Measurements from ENCODE around the gene NSFL1C.

The NSFL1C gene

GRCh38 chr20:1442304-1442703 is 24.3 kb downstream of the NSFL1C start:
- DNase-seq (ENCODE audit: low spot score) = no peak
- no peak for TF ChIP-seq CTCF (conservative IDR thresholded peaks at IDR 0.05; ENCODE audit: low read depth)
- H3K27ac ChIP-seq = no peak overlapping the region
- ChIA-PET CTCF (no interaction called here), POLR2A (ENCODE audit: low non-redundant PET) (no interaction called here)

- no peak for TF ChIP-seq CTCF (conservative IDR thresholded peaks at IDR 0.05; ENCODE audit: low read depth)
- DNase-seq (ENCODE audit: low spot score) = no peak
- CTCF ChIA-PET = interaction anchor here (1.7 kb wide), 1 partner anchor 63 kb away, joined by 5 read pairs; no protein-coding TSS in a partner anchor
- POLR2A ChIA-PET (ENCODE audit: low non-redundant PET) = interaction anchor here (1.2 kb wide), 1 partner anchor 10 kb away, joined by 4 read pairs; no protein-coding TSS in a partner anchor
- H3K27ac ChIP-seq = no peak overlapping the region
These were observed 25.5 kb downstream of the NSFL1C start for GRCh38 chr20:1441133-1441532.

- H3K27ac ChIP-seq = no peak overlapping the region
- POLR2A ChIA-PET (ENCODE audit: low non-redundant PET) = no interaction called here
- no peak for DNase-seq (ENCODE audit: low spot score)
- no peak for TF ChIP-seq CTCF (conservative IDR thresholded peaks at IDR 0.05; ENCODE audit: low read depth)
- CTCF ChIA-PET = interaction anchor here (1.7 kb wide), 1 partner anchor 64 kb away, joined by 5 read pairs; no protein-coding TSS in a partner anchor
These were observed 26.6 kb downstream of the NSFL1C start for GRCh38 chr20:1440024-1440423.

GRCh38 chr20:1438361-1438760 is 28.3 kb downstream of the NSFL1C start:
- no peak overlapping the region for H3K27ac ChIP-seq
- ChIA-PET POLR2A (ENCODE audit: low non-redundant PET) (no interaction called here), CTCF (interaction anchor here (0.5 to 1.5 kb wide), 4 partner anchors 65 to 315 kb away, joined by 3 to 6 read pairs (median 4); no protein-coding TSS in a partner anchor)
- DNase-seq (ENCODE audit: low spot score) = no peak
- no peak for TF ChIP-seq CTCF (conservative IDR thresholded peaks at IDR 0.05; ENCODE audit: low read depth)

- CTCF ChIA-PET = interaction anchor here (0.6 to 2.2 kb wide), 9 partner anchors 10 to 615 kb away, joined by 3 to 13 read pairs (median 3); no protein-coding TSS in a partner anchor
- POLR2A ChIA-PET (ENCODE audit: low non-redundant PET) = no interaction called here
- DNase-seq (ENCODE audit: low spot score) = peak; percentile 76
- no peak overlapping the region for H3K27ac ChIP-seq
- TF ChIP-seq CTCF (conservative IDR thresholded peaks at IDR 0.05; ENCODE audit: low read depth) = peak; percentile 96
These were observed 29.3 kb downstream of the NSFL1C start for GRCh38 chr20:1437235-1437904.

GRCh38 chr20:1436263-1436662 is 30.4 kb downstream of the NSFL1C start:
- ChIA-PET POLR2A (ENCODE audit: low non-redundant PET) (no interaction called here), CTCF (interaction anchor here (0.6 to 2.2 kb wide), 4 partner anchors 10 to 123 kb away, joined by 3 to 13 read pairs (median 6); no protein-coding TSS in a partner anchor)
- DNase-seq (ENCODE audit: low spot score) = no peak
- H3K27ac ChIP-seq = no peak overlapping the region
- no peak for TF ChIP-seq CTCF (conservative IDR thresholded peaks at IDR 0.05; ENCODE audit: low read depth)
